ENCODE results near the gene CDKN2D. TPM values are rescaled to one million over a fixed set of nuclear protein-coding genes. Genes with fewer than 3 reads are reported as not detected.

Gene CDKN2D
- total and polyA plus RNA-seq, 2 of the 8 experiments (the other 6 are each of a cell fraction or from before 2014, with no cell fraction given), result 3.0 to 4.0 TPM

DNA sequence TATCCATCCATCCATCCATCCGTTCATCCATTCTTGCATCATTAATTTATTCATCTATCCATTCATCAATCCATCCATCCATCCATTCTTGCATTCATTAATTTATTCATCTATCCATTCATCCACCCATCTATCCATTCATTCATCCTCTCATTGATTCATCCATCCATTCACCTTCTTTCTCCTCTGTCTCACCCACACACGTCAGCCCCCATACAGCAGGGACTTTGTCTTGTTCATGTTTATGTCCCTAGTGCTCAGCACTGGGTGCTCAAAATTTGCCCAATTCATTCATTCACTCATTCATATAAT, 19.0 kb upstream of the CDKN2D start:
- H2BK5ac ChIP-seq (ENCODE audit: low read depth, low read length), result no peak overlapping the region
- FAIRE-seq (no peak), DNase-seq (ENCODE audit: low read depth in 1 of 2, low spot score in 2 of 2) (no peak)
- no peak overlapping the region for H3K14ac ChIP-seq (ENCODE audit: insufficient read length)
- H2AK5ac ChIP-seq (ENCODE audit: low read depth, low read length), result no peak overlapping the region
- peaks cover 0 to 14% (median 4%) of the 10 kb centered on the region in 4 experiments; a peak in 5 of 8 replicates for H3K36me3 ChIP-seq (ENCODE audit: control insufficient read depth in 2 of 4, insufficient read depth in 4 of 4, low read length in 3 of 4)
- no peak overlapping the region for H3K4ac ChIP-seq (replicated peaks; ENCODE audit: insufficient read length, low read depth, low read length)
- no peak overlapping the region for H2AFZ ChIP-seq (ENCODE audit: low read length)
- no peak overlapping the region for H3K23ac ChIP-seq (ENCODE audit: insufficient read length)
- H2BK20ac ChIP-seq (ENCODE audit: low read length), result no peak overlapping the region
- H3K27me3 ChIP-seq (replicated peaks in 1 of 4; ENCODE audit: control insufficient read depth in 3 of 4, extremely low read depth in 1 of 4, insufficient read depth in 3 of 4, low read length in 3 of 4), result peaks cover 0 to 2% (median 0%) of the 10 kb centered on the region in 4 experiments; a peak in 1 of 7 replicates
- H4K20me1 ChIP-seq (replicated peaks in 1 of 2; ENCODE audit: control insufficient read depth in 1 of 2, insufficient read depth in 2 of 2, low read length in 2 of 2), result peaks cover 0 to 2% of the 10 kb centered on the region in 2 experiments
- TF ChIP-seq, protein P1, sequence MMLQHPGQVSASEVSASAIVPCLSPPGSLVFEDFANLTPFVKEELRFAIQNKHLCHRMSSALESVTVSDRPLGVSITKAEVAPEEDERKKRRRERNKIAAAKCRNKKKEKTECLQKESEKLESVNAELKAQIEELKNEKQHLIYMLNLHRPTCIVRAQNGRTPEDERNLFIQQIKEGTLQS (IDR thresholded peaks at IDR 0.05; ENCODE audit: insufficient read depth, low read depth, low read length), result no peak
- no peak for TF ChIP-seq RXRA (IDR thresholded peaks at IDR 0.05; ENCODE audit: insufficient read depth, low read depth, low read length)
- no peak for TF ChIP-seq RBBP5 (IDR thresholded peaks at IDR 0.05; ENCODE audit: borderline replicate concordance, low read depth, low read length)
- TF ChIP-seq KDM1A (IDR thresholded peaks at IDR 0.05; ENCODE audit: borderline replicate concordance, low read length), result no peak
- H3K4me1 ChIP-seq (replicated peaks in 1 of 4; ENCODE audit: control insufficient read depth in 3 of 4, insufficient read depth in 4 of 4, low read length in 3 of 4), result no peaks in the 10 kb centered on the region
- 87 to 100% methylated on average over 1 to 2 of the region's 2 CpGs for WGBS, 2 experiments (ENCODE audit: extremely low coverage in 1 of 2, insufficient coverage in 1 of 2, insufficient read length in 1 of 2, insufficient replicate concordance in 2 of 2, low coverage in 1 of 2, low lambda C conversion rate in 2 of 2, missing lambda C conversion rate in 1 of 2)
- ChIA-PET CTCF (ENCODE audit: partially characterized antibody) (interaction anchor here (3.5 kb wide), 1 partner anchor 56 kb away, joined by 10 read pairs; no protein-coding TSS in a partner anchor), POLR2A (ENCODE audit: partially characterized antibody) (interaction anchor here (2.2 kb wide), 1 partner anchor 16 kb away, joined by 9 read pairs; no protein-coding TSS in a partner anchor)
- H3K56ac ChIP-seq (replicated peaks; ENCODE audit: insufficient read length, low read depth, low read length), result no peak overlapping the region
- H4K5ac ChIP-seq (ENCODE audit: insufficient read length, low read depth, low read length), result no peak overlapping the region
- peaks cover 3% of the 10 kb centered on the region; the same call in 1 of the 2 replicates for H3K79me1 ChIP-seq (ENCODE audit: low read depth, low read length)
- peak overlapping the region in 1 of 2 experiments; percentile 68; a peak in 1 of 4 replicates for H3K4me2 ChIP-seq (ENCODE audit: insufficient read depth in 1 of 2, low read depth in 2 of 2, low read length in 2 of 2)
- H3K9me3 ChIP-seq (ENCODE audit: insufficient read depth in 2 of 2, low read depth in 1 of 2, low read length in 1 of 2), result no peaks in the 10 kb centered on the region
- peaks cover 4% of the 10 kb centered on the region; the same call in 1 of the 2 replicates for H3K23me2 ChIP-seq (ENCODE audit: low read depth, low read length)
- H4K91ac ChIP-seq (replicated peaks; ENCODE audit: insufficient read length, low read length), result no peak overlapping the region
- H4K8ac ChIP-seq (ENCODE audit: extremely low read depth, insufficient read depth, low read length), result no peak overlapping the region
- H2BK120ac ChIP-seq (replicated peaks; ENCODE audit: low read depth, low read length), result no peak overlapping the region
- H3K79me2 ChIP-seq (ENCODE audit: control insufficient read depth in 1 of 2, insufficient read depth in 2 of 2, low read length in 2 of 2), result peaks cover 0 to 5% of the 10 kb centered on the region in 2 experiments; a peak in 1 of 4 replicates
- H3K9ac ChIP-seq (replicated peaks in 1 of 4; ENCODE audit: extremely low read depth in 1 of 4, low read depth in 3 of 4, low read length in 3 of 4), result no peak overlapping the region
- H2BK12ac ChIP-seq (ENCODE audit: low read depth, low read length), result no peak overlapping the region
- H2BK15ac ChIP-seq (ENCODE audit: low read length), result no peak overlapping the region
- H3K27ac ChIP-seq (ENCODE audit: low read depth, low read length), result no peak overlapping the region
- H3K18ac ChIP-seq (ENCODE audit: extremely low read depth, low read length), result no peak overlapping the region
- no peak overlapping the region for H3K4me3 ChIP-seq (ENCODE audit: extremely low read depth in 1 of 4, insufficient read depth in 2 of 4, low read depth in 3 of 4, low read length in 4 of 4)

Data from H1 (cell line).